GM10266 (cell line): ENCODE measurements around the gene GATA5.

ENCODE experiments used
- DNase-seq: peaks from one replicate; pipeline ENCODE4 v3.0.0; 2012; ENCODE audit errors: extremely low spot score
- TF ChIP-seq, protein P1 (sequence below): IDR thresholded peaks from 2 replicates; pipeline ENCODE4 v1.5.1; 2012; ENCODE audit warnings: mild to moderate bottlenecking, low read depth; ENCODE audit not compliant: control insufficient read depth, insufficient read depth; ENCODE audit errors: missing control alignments

Gene GATA5

DNA sequence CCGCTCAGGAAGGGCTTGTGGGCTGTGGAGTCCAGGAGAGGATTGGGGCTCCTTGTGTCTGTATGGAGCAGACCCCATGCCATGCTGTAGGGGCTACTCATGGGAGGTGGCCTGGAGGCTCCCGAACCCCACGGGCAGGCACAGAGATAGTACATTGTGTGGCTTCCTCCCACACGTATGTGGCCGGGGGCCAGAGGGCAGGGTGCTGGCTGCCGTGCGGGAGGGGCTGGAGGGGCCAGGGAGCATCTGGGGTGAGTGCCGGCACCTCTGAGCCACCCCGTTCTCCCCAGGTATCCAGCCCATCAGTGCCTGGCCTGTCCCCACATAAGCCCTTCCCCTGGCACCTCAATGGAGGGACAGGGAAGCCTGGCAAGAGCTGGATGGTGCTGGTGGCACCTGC, 56.0 kb downstream of the GATA5 start:
- TF ChIP-seq, protein P1, sequence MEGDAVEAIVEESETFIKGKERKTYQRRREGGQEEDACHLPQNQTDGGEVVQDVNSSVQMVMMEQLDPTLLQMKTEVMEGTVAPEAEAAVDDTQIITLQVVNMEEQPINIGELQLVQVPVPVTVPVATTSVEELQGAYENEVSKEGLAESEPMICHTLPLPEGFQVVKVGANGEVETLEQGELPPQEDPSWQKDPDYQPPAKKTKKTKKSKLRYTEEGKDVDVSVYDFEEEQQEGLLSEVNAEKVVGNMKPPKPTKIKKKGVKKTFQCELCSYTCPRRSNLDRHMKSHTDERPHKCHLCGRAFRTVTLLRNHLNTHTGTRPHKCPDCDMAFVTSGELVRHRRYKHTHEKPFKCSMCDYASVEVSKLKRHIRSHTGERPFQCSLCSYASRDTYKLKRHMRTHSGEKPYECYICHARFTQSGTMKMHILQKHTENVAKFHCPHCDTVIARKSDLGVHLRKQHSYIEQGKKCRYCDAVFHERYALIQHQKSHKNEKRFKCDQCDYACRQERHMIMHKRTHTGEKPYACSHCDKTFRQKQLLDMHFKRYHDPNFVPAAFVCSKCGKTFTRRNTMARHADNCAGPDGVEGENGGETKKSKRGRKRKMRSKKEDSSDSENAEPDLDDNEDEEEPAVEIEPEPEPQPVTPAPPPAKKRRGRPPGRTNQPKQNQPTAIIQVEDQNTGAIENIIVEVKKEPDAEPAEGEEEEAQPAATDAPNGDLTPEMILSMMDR, result no peak
- DNase-seq, result no peak

- TF ChIP-seq, protein P1, result no peak
- DNase-seq, result no peak
These were observed 56.9 kb downstream of the GATA5 start for GRCh38 chr20:62418709-62419487.

GRCh38 chr20:62417981-62418708, 57.6 kb downstream of the GATA5 start:
- no peak for DNase-seq
- TF ChIP-seq, protein P1, result no peak

GRCh38 chr20:62416651-62417637, 58.9 kb downstream of the GATA5 start:
- no peak for DNase-seq
- TF ChIP-seq, protein P1, result no peak

GRCh38 chr20:62415354-62416111, 60.3 kb downstream of the GATA5 start:
- DNase-seq, result no peak
- TF ChIP-seq, protein P1, result no peak

DNA sequence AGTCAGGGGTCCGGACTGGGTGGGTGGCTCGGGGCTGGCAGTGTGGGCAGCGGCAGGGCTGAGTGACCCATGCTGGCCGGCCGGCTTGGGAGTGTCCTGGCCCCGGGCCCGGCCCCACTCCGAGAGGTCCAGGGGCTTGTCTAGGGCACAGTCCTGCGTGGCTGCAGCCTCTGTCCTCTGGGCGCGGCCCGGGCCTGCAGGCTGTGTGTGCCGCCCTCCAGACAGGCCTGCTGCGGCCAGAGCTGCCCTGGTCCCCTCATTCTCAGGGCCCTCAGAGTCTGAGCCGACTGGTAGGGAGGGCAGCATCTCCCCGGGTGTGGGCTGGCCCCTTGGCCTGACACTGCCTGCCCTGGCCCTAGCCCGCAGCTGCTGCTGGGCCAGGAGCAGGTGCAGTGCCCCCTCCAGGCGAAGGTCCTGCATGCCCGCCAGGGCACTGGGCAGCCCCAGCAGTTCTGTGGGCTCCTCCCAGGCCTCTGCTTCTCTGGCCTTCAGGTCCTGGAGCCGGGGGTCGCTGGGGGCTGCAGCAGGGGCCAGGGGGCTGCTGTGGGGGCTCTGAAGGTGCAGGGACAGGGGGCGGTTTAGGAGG, 61.8 kb downstream of the GATA5 start:
- no peak for DNase-seq

More for the DNA sequence above, 61.8 kb downstream of the GATA5 start:
- TF ChIP-seq, protein P1, result no peak
